HG03060 (cell line): Measurements from ENCODE around the gene ZSWIM6.

ENCODE experiments used
- ATAC-seq: cut with Tn5 transposase; IDR thresholded peaks from one replicate; pipeline ENCODE4 v1.9.1; 2021; ENCODE audit warnings: low read depth, moderate number of reproducible peaks; ENCODE audit not compliant: unreplicated experiment

Gene ZSWIM6

DNA sequence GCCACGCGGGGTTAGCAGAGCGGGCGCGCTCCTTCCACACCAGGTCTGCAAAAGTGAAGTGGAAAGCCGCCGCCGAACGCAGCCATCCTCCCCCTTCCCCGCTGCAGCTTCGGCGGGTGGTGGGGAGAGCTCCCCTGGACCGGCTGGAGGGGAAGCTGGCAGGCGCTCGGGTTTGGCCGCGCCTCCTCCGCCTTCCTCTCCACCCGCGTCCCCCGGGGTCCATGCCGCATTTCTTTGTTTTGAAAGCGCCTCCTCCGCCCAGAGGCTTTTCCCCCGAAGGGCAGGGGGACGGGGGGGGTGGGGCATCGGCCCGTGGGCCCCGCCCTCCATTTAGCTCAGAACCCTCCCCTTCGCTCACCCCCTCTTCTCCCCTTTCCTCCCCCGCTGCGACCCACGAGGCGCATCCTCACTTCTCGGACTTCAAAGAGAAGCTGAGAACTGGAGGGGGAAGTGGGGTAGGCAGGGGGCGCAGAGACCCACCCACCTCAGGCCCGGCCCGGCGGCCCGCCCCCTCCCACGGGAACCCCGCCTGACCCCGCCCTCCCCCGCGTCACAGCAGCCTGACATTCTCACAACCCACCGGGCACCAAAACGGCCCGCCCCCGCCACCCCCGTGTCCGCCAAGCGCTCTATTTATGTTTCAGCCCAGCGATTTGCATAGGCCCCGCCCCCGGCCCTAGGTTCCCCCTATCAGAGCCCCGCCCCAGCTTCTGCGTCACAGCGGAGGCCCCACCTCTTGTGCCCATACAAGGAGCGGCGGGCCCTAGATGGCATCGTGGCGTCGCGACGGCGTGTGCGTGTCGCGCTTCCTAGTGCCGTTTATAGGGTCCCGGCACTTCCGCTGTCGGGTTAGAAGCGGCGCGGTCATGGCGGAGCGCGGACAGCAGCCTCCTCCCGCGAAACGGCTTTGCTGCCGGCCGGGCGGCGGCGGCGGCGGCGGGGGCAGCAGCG lies at the start of gene ZSWIM6:
Gene ZSWIM6 (plus strand): TSS at position 852 of the 951 bp plus-strand sequence. CDS start 15 bp downstream, at position 867.
- peak; percentile 58 for ATAC-seq

GRCh38 chr5:61283471-61283870 lies 48.6 kb upstream of the ZSWIM6 start:
- no peak for ATAC-seq

DNA sequence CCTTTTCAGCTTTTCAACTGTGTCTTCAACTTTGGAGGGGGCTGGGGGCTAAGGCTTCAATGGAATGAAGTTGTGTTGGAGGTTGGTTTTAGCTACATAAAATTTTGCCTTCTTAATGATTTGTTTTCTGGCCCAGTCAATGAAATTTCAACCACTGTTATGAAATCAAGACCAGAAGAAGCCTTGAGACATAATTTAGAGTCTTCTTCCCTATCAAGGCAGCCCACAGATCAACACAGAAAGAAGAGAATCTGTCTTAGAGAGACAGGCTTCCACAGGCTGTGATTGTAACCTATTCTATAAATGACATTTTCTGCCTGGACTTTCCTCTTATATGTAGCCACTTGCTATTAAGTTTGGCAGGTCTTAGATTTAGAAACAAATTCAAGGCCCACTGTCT lies 46.5 kb upstream of the ZSWIM6 start:
- ATAC-seq: no peak

DNA sequence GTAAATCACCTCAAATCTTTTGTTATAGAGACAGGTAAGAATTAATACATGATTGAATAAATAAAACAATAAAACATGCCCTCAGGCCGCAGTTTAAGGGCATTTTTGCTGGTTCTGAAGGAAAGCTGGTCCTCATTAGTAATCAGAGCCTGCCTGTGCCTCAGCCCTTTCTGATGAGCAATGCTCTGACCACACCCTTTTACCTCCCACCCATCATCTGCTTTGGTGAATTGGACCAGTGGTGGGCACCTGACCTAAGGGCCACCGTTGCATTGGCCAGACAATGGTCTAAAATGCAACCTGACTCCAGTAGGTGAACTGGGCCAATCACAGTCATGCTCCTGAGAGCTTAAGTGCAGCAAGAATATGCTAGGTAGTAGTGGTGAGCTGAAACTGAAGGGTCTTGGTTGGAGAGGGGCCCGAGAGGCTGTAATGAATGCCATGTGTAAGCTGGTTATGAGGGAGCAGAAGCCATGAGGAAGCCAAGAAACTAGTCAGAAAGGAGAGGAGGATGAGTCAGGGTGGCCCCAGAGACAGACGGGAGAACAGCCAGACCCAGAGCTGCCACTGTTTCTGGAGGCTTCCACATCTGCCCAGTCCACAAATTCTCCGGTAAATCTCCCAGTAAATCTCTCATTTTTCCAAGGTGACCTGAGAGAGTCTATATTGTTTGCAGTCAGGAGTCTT lies 45.5 kb upstream of the ZSWIM6 start:
- ATAC-seq: no peak

DNA sequence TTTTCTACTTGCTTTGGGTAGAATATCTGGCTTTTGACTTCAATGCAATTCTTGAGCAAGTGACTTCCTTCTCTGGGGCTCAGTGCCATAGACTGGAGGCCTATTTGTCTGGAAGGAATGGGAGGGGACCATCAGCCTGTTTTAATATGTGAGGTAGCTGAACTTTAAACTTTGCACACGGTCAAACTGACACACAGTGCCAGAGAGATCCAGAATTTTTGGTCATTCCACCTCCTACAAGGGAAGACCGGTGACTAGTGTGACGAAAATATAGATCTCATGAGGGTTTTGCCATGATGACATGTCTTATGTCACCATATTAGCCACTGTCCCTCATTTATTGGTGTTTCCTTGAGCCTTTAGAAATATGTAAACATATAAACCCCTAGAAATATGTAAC lies 44.6 kb upstream of the ZSWIM6 start:
- ATAC-seq: no peak

- no peak for ATAC-seq
Measured at GRCh38 chr5:61289241-61289640, 42.8 kb upstream of the ZSWIM6 start.

GRCh38 chr5:61289669-61290306 lies 42.3 kb upstream of the ZSWIM6 start:
- no peak for ATAC-seq

GRCh38 chr5:61290791-61291210 lies 41.3 kb upstream of the ZSWIM6 start:
- ATAC-seq: no peak

DNA sequence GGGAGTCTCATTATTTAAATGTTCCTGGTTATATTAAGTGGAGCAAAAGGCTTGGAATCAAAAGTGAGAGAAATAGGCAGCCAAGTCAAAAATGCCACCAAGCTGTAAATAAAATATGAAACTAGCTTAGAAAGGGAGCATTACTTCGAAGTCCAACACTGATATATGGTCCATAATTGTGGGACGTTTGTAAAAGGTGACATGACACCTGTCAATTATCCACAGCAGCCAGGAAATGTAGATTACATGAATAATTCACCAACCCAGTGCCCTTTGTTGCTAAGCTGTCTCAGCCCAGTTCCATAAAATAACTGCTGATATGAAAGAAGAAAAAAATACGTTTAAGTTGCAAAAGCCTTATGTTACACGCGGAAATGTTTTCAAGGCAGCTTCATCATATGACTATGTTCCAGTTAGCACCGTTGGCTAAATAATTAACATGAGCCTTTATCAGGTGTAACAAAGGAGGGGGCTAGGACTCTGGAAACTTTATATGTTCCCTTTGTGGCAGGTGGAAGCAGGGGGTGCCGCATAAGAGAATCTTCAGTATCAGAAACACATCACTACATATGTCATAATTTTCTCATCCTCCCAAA lies 39.9 kb upstream of the ZSWIM6 start:
- no peak for ATAC-seq

DNA sequence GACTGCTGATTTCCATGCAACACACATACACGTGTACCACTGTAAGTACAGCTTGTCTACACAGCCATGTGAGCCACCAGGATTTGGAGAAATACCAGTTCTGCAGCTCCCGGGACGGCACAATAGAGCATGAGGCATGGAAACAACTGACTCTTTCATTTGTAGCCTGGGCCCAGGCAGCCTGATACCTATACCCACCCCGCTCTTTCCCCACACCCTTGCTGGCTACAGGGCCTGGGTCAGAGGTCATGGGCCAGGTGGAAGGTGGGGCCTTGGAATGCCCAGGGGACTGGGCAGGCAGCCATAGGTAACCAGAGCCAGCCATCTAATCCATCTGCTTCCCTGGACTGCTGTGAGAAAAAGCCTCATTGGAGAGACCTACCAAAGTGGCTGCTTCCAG lies 39.0 kb upstream of the ZSWIM6 start:
- no peak for ATAC-seq

- ATAC-seq: no peak
Measured at GRCh38 chr5:61293873-61294272, 38.2 kb upstream of the ZSWIM6 start.

- ATAC-seq: no peak
Measured at GRCh38 chr5:61295365-61295764, 36.7 kb upstream of the ZSWIM6 start.

GRCh38 chr5:61298066-61298465 lies 34.0 kb upstream of the ZSWIM6 start:
- no peak for ATAC-seq

DNA sequence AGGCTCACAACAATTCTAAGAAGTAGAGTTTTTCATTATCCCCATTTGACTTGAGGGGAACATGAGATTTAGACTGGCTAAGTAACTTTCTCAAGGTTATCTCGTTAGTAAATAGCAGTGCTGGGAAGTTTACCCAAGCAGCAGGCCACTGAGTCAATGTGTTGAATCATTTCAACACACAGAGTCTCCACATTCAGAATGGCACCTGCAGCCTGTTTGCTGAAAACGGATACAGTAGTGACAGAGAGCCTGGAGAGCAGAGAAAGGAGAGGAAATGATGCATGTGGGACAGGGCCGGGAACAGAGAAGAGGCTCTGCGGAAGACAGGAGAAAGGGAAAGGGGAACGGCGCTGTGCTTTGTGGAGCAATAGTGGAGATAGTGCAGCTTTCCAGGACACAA lies 33.5 kb upstream of the ZSWIM6 start:
- no peak for ATAC-seq

- no peak for ATAC-seq
Measured at GRCh38 chr5:61299261-61299681, 32.8 kb upstream of the ZSWIM6 start.

DNA sequence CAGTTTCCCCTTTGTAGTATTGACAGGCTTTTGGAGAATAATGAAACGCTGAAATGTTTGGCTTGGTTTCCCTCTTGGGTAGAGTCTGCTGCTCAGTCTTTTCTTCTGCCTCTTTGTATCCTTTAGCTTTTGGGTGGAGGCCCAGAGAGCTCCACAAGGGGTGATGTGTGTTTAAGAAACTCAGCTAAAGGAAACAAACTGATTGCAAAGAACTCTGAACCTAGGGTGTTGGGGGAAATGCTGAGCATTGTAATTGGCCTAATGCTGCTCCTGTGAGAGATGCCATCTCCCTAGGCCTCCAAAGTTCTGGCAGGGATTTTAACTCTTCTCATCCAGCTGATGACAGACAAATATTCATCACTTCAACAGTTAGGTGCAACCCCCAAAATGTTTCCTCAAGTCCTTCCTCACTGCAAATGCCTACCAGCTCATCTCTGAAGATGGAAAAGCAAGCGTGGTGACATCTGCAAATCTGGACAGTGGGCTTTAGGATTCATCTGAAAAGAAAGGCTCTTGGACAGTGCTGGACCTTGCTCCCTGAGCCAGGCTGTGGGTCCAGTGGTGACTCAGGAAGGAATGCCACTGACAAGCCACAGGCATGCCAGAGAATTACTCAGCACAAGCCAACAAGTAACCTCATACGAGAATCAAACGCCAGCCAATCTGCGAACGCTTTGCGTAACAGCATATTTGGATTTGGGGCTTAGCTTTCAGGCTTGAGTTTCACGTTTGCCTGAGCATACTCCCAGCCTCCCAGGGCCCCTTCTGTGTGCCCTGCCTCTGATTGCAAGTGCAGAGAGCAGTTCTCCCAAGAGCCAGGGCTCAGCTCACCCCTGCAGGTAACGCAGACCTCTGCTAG lies 30.5 kb upstream of the ZSWIM6 start:
- no peak for ATAC-seq

- ATAC-seq: no peak
Measured at GRCh38 chr5:61302200-61302563, 29.9 kb upstream of the ZSWIM6 start.

DNA sequence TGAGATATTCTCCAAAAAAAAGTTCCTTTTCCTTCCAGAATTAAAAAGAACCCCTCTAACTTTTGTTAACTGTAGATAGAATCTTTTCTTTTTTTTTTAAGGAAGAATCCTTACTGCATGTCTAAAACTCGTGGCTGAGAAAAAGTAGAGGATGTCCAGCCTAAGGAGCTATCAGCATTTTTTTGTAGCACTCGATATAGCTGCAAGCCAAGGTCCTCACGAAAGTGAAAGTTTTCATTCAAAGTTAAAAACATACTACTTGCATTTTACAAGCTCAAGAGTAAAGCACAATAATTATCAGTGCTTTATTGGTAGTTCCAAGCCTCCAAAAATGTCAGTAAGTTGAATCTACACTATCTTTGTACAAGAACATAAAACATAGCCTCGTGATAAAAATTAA lies 28.7 kb upstream of the ZSWIM6 start:
- ATAC-seq: no peak

- no peak for ATAC-seq
Measured at GRCh38 chr5:61304590-61305381, 27.3 kb upstream of the ZSWIM6 start.
